BLaER1 (cell line): Measurements from ENCODE around the gene LANCL2.
"Not testable (repeated sequence)": the region's sequence is repeated elsewhere in the genome, so short reads cannot be mapped to it uniquely, and the experiment has no call there.

Experiments
- H3K27ac ChIP-seq: shearing (Covaris generic); formaldehyde crosslinking; 2 replicates; pipeline ENCODE4 v1.8.1; 2022
- H3K27me3 ChIP-seq: shearing (Covaris generic); formaldehyde crosslinking; 2 replicates; pipeline ENCODE4 v1.8.1; 2022
- H3K36me3 ChIP-seq: shearing (Covaris generic); formaldehyde crosslinking; 2 replicates; pipeline ENCODE4 v1.8.1; 2022
- H3K4me1 ChIP-seq: shearing (Covaris generic); formaldehyde crosslinking; 2 replicates; pipeline ENCODE4 v1.8.1; 2022
- H3K4me2 ChIP-seq: shearing (Covaris generic); formaldehyde crosslinking; 2 replicates; pipeline ENCODE4 v1.8.1; 2022
- H3K4me3 ChIP-seq: shearing (Covaris generic); formaldehyde crosslinking; 2 replicates; pipeline ENCODE4 v1.8.1; 2022
- H3K9ac ChIP-seq: shearing (Covaris generic); formaldehyde crosslinking; 2 replicates; pipeline ENCODE4 v1.8.1; 2022
- H3K9me3 ChIP-seq: shearing (Covaris generic); formaldehyde crosslinking; 2 replicates; pipeline ENCODE4 v1.8.1; 2022
- H4K20me1 ChIP-seq: shearing (Covaris generic); formaldehyde crosslinking; 2 replicates; pipeline ENCODE4 v1.8.1; 2022
- Cebpa-rat ChIP-seq: shearing (Covaris generic); IDR thresholded peaks from 2 replicates; pipeline ENCODE4 v1.8.1; 2022

The LANCL2 gene

GRCh38 chr7:55464422-55464821 is 99.3 kb downstream of the LANCL2 start:
- H3K9me3 ChIP-seq: peaks cover 61% of the 10 kb centered on the region
- no peak overlapping the region for H3K9ac ChIP-seq
- no peak overlapping the region for H3K4me3 ChIP-seq
- TF ChIP-seq Cebpa-rat: no peak
- no peak overlapping the region for H3K4me2 ChIP-seq
- no peaks in the 10 kb centered on the region for H3K27me3 ChIP-seq
- peaks cover 11% of the 10 kb centered on the region for H3K4me1 ChIP-seq
- peaks cover 52% of the 10 kb centered on the region for H3K36me3 ChIP-seq
- H3K27ac ChIP-seq: no peak overlapping the region
- H4K20me1 ChIP-seq: no peaks in the 10 kb centered on the region

GRCh38 chr7:55465691-55466090 is 100.6 kb downstream of the LANCL2 start:
- no peaks in the 10 kb centered on the region for H4K20me1 ChIP-seq
- no peak overlapping the region for H3K27ac ChIP-seq
- H3K4me2 ChIP-seq: no peak overlapping the region
- H3K9ac ChIP-seq: no peak overlapping the region
- no peak overlapping the region for H3K4me3 ChIP-seq
- H3K4me1 ChIP-seq: peaks cover 23% of the 10 kb centered on the region
- peaks cover 52% of the 10 kb centered on the region for H3K36me3 ChIP-seq
- H3K9me3 ChIP-seq: peaks cover 58% of the 10 kb centered on the region
- no peak for TF ChIP-seq Cebpa-rat
- H3K27me3 ChIP-seq: no peaks in the 10 kb centered on the region

GRCh38 chr7:55467047-55467593 is 102.0 kb downstream of the LANCL2 start:
- no peak for TF ChIP-seq Cebpa-rat
- Histone ChIP-seq H3K36me3 (peaks cover 52% of the 10 kb centered on the region), H4K20me1 (no peaks in the 10 kb centered on the region)

GRCh38 chr7:55468495-55468894 is 103.4 kb downstream of the LANCL2 start:
- Histone ChIP-seq H3K9ac (no peak overlapping the region), H3K4me1 (peaks cover 24% of the 10 kb centered on the region), H4K20me1 (no peaks in the 10 kb centered on the region), H3K4me3 (no peak overlapping the region), H3K4me2 (no peak overlapping the region), H3K27ac (no peak overlapping the region), H3K9me3 (peaks cover 32% of the 10 kb centered on the region), H3K36me3 (peaks cover 56% of the 10 kb centered on the region), H3K27me3 (no peaks in the 10 kb centered on the region)
- TF ChIP-seq Cebpa-rat: no peak

More at GRCh38 chr7:55467047-55467593, 102.0 kb downstream of the LANCL2 start:
- Histone ChIP-seq H3K4me3 (no peak overlapping the region), H3K4me2 (no peak overlapping the region), H3K27ac (no peak overlapping the region), H3K9ac (no peak overlapping the region), H3K4me1 (peaks cover 24% of the 10 kb centered on the region), H3K9me3 (peaks cover 46% of the 10 kb centered on the region), H3K27me3 (no peaks in the 10 kb centered on the region)

- TF ChIP-seq Cebpa-rat: no peak
- Histone ChIP-seq H3K27me3 (no peaks in the 10 kb centered on the region), H3K27ac (0 out of 2 replicates have a peak overlapping the region, but pooled peaks have one; percentile 47), H3K36me3 (peaks cover 48% of the 10 kb centered on the region), H3K9me3 (peaks cover 24% of the 10 kb centered on the region), H3K4me2 (peak overlapping the region; percentile 66), H3K9ac (no peak overlapping the region), H3K4me1 (peaks cover 24% of the 10 kb centered on the region), H4K20me1 (0 out of 2 replicates have a peak, but pooled peaks cover under 1% of the 10 kb centered on the region), H3K4me3 (no peak overlapping the region)
These were observed 104.1 kb downstream of the LANCL2 start for GRCh38 chr7:55469271-55469681.

GRCh38 chr7:55469721-55470120 is 104.6 kb downstream of the LANCL2 start:
- Histone ChIP-seq H4K20me1 (0 out of 2 replicates have a peak, but pooled peaks cover 5% of the 10 kb centered on the region), H3K27me3 (no peaks in the 10 kb centered on the region), H3K4me3 (no peak overlapping the region), H3K27ac (peak overlapping the region; percentile 47), H3K36me3 (peaks cover 47% of the 10 kb centered on the region), H3K9me3 (peaks cover 21% of the 10 kb centered on the region), H3K4me1 (peaks cover 24% of the 10 kb centered on the region), H3K9ac (no peak overlapping the region), H3K4me2 (peak overlapping the region; percentile 66)
- no peak for TF ChIP-seq Cebpa-rat

GRCh38 chr7:55470261-55470660 is 105.1 kb downstream of the LANCL2 start:
- Histone ChIP-seq H3K27me3 (no peaks in the 10 kb centered on the region), H3K4me3 (no peak overlapping the region), H3K27ac (no peak overlapping the region), H3K9ac (no peak overlapping the region), H3K4me1 (peaks cover 24% of the 10 kb centered on the region), H3K9me3 (peaks cover 18% of the 10 kb centered on the region), H3K36me3 (peaks cover 47% of the 10 kb centered on the region), H4K20me1 (0 out of 2 replicates have a peak, but pooled peaks cover 10% of the 10 kb centered on the region), H3K4me2 (peak overlapping the region; percentile 66)
- TF ChIP-seq Cebpa-rat: no peak

GRCh38 chr7:55471594-55471993 is 106.5 kb downstream of the LANCL2 start:
- H3K27ac ChIP-seq: not testable (repeated sequence)
- Histone ChIP-seq H3K4me1 (peaks cover 24% of the 10 kb centered on the region), H3K36me3 (peaks cover 37% of the 10 kb centered on the region)

GRCh38 chr7:55472406-55472805 is 107.3 kb downstream of the LANCL2 start:
- H3K4me3 ChIP-seq, H3K4me2 ChIP-seq, H3K9me3 ChIP-seq, H3K9ac ChIP-seq, H3K27ac ChIP-seq, H3K27me3 ChIP-seq: not testable (repeated sequence)
- 0 out of 2 replicates have a peak, but pooled peaks cover 12% of the 10 kb centered on the region for H4K20me1 ChIP-seq
- H3K36me3 ChIP-seq: peaks cover 37% of the 10 kb centered on the region
- peaks cover 24% of the 10 kb centered on the region for H3K4me1 ChIP-seq

More at GRCh38 chr7:55471594-55471993, 106.5 kb downstream of the LANCL2 start:
- peaks cover 15% of the 10 kb centered on the region for H3K9me3 ChIP-seq
- not testable (repeated sequence) for H3K27me3 ChIP-seq, H3K9ac ChIP-seq, H3K4me2 ChIP-seq, H3K4me3 ChIP-seq
- 0 out of 2 replicates have a peak, but pooled peaks cover 12% of the 10 kb centered on the region for H4K20me1 ChIP-seq

- no peak overlapping the region for H3K4me2 ChIP-seq
- H3K9ac ChIP-seq: no peak overlapping the region
- H3K4me1 ChIP-seq: peaks cover 24% of the 10 kb centered on the region
- H3K36me3 ChIP-seq: peaks cover 38% of the 10 kb centered on the region
- H4K20me1 ChIP-seq: peaks cover 12% of the 10 kb centered on the region; the same call in 1 of the 2 replicates
- no peaks in the 10 kb centered on the region for H3K27me3 ChIP-seq
- H3K4me3 ChIP-seq: no peak overlapping the region
- peaks cover 2% of the 10 kb centered on the region; the same call in 1 of the 2 replicates for H3K9me3 ChIP-seq
- H3K27ac ChIP-seq: no peak overlapping the region
- TF ChIP-seq Cebpa-rat: no peak
These were observed 108.0 kb downstream of the LANCL2 start for GRCh38 chr7:55472928-55473725.
